Measurements from ENCODE around the gene EPM2A.

The EPM2A gene

DNA sequence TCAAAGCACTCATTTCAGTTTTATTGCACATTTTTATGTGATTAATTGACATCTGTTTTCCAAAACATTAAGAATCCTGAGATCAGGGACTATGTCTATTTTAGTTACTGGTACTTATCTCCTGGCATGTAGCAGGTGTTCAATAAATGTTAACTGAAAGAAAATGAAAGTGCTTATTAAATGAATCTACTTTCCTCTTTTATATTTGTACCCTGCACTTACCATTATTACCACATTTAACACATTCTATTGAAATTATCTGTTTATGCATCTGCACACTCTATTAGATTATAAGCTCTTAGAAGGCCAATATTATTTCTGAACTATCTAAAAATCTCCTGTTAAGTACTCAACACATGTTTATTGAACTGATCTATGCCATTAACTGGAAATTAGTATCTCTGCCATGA, 131.9 kb downstream of the EPM2A start:
- no peak for DNase-seq (ENCODE audit: low read depth in 2 of 2)
- TF ChIP-seq, protein P1, sequence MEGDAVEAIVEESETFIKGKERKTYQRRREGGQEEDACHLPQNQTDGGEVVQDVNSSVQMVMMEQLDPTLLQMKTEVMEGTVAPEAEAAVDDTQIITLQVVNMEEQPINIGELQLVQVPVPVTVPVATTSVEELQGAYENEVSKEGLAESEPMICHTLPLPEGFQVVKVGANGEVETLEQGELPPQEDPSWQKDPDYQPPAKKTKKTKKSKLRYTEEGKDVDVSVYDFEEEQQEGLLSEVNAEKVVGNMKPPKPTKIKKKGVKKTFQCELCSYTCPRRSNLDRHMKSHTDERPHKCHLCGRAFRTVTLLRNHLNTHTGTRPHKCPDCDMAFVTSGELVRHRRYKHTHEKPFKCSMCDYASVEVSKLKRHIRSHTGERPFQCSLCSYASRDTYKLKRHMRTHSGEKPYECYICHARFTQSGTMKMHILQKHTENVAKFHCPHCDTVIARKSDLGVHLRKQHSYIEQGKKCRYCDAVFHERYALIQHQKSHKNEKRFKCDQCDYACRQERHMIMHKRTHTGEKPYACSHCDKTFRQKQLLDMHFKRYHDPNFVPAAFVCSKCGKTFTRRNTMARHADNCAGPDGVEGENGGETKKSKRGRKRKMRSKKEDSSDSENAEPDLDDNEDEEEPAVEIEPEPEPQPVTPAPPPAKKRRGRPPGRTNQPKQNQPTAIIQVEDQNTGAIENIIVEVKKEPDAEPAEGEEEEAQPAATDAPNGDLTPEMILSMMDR (IDR thresholded peaks at IDR 0.05; ENCODE audit: low read depth, low read length), result no peak
- no peak overlapping the region for H3K4me3 ChIP-seq (replicated peaks in 1 of 2; ENCODE audit: low read depth in 2 of 2, low read length in 2 of 2)

DNA sequence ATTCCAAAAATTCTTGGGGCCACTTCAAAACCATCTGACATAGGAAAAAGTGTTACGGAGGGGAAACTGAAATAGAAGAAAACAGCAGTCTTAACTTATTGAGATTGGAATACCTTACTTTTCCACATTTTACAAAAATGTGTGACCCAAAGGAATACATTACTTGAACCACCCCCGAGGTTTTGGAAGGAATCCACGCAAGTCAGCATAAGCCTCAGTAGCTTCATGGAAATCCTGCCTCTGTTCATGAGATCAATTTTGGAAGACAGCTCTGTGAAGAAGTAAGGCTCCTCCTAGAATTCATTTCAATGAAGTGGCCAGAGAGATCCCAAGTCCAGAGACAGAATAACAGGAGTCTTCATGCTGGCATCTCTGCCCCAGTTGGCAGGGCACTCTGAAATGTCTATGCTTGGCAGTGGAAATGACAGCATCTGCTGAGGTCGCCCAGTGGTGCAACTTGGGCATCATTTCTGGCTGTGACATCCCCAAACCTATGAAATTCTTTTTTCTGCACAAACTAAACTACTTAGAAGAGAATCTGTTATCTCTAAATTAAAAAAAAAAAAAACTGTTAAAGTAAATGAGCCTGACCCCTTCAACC, 132.5 kb downstream of the EPM2A start:
- DNase-seq (ENCODE audit: low read depth in 2 of 2), result no peak
- TF ChIP-seq, protein P1 (IDR thresholded peaks at IDR 0.05; ENCODE audit: low read depth, low read length), result no peak
- no peak overlapping the region for H3K4me3 ChIP-seq (replicated peaks in 1 of 2; ENCODE audit: low read depth in 2 of 2, low read length in 2 of 2)

DNA sequence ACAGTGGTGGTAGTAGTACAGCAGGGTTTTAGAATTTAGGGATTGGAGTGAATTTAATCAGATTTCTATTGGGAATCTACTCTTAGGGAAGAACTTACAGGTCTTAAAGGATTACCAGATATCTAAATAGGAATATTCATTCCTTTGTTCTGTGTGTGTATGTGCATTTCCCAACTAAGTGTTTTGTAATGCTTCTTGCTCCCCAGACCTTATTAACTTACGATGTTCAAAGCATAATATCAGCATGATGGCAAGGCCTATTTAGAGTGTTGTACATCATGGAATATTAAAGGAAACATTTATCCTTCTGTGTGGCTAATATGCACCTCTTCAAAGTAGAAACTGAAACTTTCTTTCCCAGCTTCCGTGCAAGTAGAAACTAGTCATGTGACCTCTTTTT, 133.9 kb downstream of the EPM2A start:
- no peak overlapping the region for H3K4me3 ChIP-seq (replicated peaks in 1 of 2; ENCODE audit: low read depth in 2 of 2, low read length in 2 of 2)
- DNase-seq (ENCODE audit: low read depth in 2 of 2), result no peak
- TF ChIP-seq, protein P1 (IDR thresholded peaks at IDR 0.05; ENCODE audit: low read depth, low read length), result no peak

DNA sequence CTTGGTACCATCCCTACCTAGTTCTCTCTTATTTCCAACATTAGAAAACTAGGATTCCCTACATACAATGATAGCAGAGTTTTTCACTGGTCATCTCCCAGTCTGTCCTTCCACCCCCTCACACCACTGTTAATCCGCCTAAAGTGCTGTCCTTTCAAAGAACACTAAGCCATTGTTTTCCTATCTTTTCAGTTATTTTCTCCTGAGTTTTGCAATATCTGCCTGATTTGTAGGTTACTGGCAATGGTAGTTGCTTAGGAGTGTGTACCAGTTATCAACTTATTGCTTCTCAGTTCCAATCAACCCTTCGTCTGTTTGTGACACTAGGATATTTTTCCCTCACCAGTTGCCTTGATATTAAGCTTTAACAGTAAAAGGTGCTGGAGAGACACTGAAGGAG, 135.0 kb downstream of the EPM2A start:
- DNase-seq (ENCODE audit: low read depth in 2 of 2), result no peak
- no peak overlapping the region for H3K4me3 ChIP-seq (replicated peaks in 1 of 2; ENCODE audit: low read depth in 2 of 2, low read length in 2 of 2)
- TF ChIP-seq, protein P1 (IDR thresholded peaks at IDR 0.05; ENCODE audit: low read depth, low read length), result no peak

DNA sequence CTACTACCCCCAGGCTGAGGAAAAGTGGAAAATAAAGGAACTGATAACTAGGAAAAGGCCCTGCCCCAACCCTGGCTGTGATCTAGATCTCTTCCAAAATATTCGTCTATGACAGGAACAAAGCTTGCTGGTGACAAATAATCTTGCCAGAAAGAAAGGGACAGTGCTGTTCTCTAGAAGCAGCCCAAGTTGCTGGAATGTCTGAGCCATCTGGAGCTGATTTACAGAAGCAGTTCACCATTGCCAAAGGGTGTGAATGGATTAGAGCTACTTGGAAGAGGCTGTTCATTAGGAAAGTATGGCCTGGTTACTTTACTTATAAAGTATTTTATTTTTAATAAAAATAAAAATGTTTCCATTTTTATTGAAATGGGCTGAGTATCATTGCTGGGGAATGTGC, 146.3 kb downstream of the EPM2A start:
- no peak for DNase-seq (ENCODE audit: low read depth in 2 of 2)
- TF ChIP-seq, protein P1 (IDR thresholded peaks at IDR 0.05; ENCODE audit: low read depth, low read length), result no peak
- no peak overlapping the region for H3K4me3 ChIP-seq (replicated peaks in 1 of 2; ENCODE audit: low read depth in 2 of 2, low read length in 2 of 2)

DNA sequence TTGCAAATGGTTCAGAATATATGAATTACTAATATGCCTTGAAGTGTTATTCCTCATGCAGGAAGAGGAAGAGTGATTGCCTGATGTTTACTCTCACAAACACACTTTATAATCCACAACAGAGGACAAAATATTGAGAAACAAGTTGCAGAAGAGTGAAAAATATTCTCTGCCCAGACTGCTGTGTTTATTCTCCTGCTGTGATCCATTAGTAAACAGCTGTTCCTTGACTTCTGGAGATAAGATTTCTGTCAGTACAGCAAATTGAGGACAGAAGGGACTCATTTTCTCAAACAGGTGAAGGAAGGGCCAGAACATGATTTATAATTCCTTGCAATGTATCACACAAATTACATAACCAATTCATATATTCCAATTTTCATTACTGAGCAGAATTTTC, 148.0 kb downstream of the EPM2A start:
- no peak for DNase-seq (ENCODE audit: low read depth in 2 of 2)
- no peak overlapping the region for H3K4me3 ChIP-seq (replicated peaks in 1 of 2; ENCODE audit: low read depth in 2 of 2, low read length in 2 of 2)
- TF ChIP-seq, protein P1 (IDR thresholded peaks at IDR 0.05; ENCODE audit: low read depth, low read length), result no peak

DNA sequence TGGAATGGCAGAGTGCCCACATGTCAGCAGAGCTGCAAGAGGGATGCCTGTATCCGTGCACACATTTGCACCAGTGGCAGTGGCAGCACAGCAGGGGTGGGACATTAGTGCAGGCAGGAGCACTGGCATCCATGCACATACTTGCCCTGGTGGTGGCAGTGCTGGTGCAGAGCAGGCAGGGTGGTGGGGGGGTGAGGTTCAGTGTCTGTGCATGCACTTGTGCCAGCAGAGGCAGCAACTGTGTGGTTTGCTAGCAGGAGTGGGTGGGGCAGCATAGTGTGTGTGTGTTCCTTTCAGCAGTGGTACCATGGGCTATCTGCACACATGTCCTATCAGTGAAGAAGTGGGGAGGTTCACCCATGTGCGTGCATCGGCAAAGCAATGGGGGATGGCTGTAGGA, 151.6 kb downstream of the EPM2A start:
- no peak for DNase-seq (ENCODE audit: low read depth in 2 of 2)
- TF ChIP-seq, protein P1 (IDR thresholded peaks at IDR 0.05; ENCODE audit: low read depth, low read length), result no peak
- H3K4me3 ChIP-seq (replicated peaks in 1 of 2; ENCODE audit: low read depth in 2 of 2, low read length in 2 of 2), result no peak overlapping the region

All from cardiac fibroblast (primary cell).